ENCODE measurements around the gene GALNT9. TPM values are rescaled to one million over a fixed set of nuclear protein-coding genes. Genes with fewer than 3 reads are reported as not detected.

Gene GALNT9
- total RNA-seq, 4 donors from 2014 or later = 1.6 TPM; not detected in 3

DNA sequence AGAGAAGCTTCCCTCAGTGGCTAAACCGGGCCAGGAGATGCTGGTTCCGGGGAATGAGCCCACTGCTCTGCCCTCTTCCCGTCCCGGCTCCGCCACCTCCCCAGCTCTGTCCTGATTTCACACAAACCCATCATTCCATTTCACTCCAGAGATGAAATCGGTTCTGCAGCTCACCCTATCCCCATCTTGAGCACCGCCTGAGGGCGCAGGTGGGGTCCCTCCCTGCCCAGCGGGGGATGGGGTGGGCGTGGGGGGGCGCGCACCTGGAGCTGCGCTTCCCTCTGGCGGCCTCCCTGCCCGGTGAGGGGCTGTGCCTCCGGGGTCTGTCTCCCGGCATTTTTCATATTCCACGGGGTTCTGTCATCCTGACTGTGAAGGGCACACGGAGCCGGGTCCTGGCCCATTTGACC, 140.5 kb downstream of the GALNT9 start:
- no peak for DNase-seq (ENCODE audit: low spot score in 2 of 2)
- Histone ChIP-seq H3K4me1 (peaks cover 0 to 21% (median 7%) of the 10 kb centered on the region in 4 donors), H3K9me3 (peaks cover 0 to 31% (median 0%) of the 10 kb centered on the region in 4 donors), H3K27ac (peak overlapping the region; percentile 64 to 65 (median 65)), H3K27me3 (peaks cover 0 to 10% of the 10 kb centered on the region in 2 donors), H3K4me3 (peak overlapping the region; percentile 40 to 58 (median 51)), H3K36me3 (no peaks in the 10 kb centered on the region)
- no peak for TF ChIP-seq CTCF (IDR thresholded peaks at IDR 0.05)
- no peak for TF ChIP-seq POLR2A (IDR thresholded peaks at IDR 0.05)
- no peak for TF ChIP-seq EP300 (IDR thresholded peaks at IDR 0.05)
- 16 to 18% methylated on average over 15 to 19 of the region's 20 CpGs for WGBS, 2 donors

DNA sequence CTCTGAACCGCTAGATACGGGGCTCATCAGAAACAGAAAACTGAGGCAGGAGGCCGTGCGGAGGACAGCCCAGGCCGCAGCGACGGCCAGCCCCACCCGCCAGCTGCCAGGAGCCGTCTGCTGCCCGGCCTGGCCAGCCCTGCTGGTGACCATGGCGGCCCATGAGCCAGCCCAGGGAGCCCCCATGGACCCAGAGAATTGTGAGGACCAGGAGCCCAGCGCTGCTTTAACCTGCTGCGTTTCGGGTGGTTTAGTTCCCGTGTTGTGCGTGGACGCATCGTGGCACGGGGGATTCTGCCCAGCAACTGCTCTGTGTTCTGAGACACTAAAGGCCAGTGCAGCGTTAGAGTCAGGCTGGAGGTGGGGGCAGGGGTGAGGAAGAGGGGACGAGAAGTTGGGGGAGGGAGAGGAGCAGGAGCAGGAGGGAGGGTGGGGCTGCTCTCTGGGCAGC, 140.9 kb downstream of the GALNT9 start:
- TF ChIP-seq CTCF (IDR thresholded peaks at IDR 0.05) (no peak), POLR2A (IDR thresholded peaks at IDR 0.05) (no peak), EP300 (IDR thresholded peaks at IDR 0.05) (no peak)
- Histone ChIP-seq H3K9me3 (peaks cover 0 to 27% (median 0%) of the 10 kb centered on the region in 4 donors), H3K4me3 (no peak overlapping the region), H3K27ac (no peak overlapping the region), H3K4me1 (peaks cover 0 to 21% (median 7%) of the 10 kb centered on the region in 4 donors), H3K27me3 (peaks cover 0 to 9% of the 10 kb centered on the region in 2 donors), H3K36me3 (no peaks in the 10 kb centered on the region)
- 75 to 77% methylated on average over 11 to 14 of the region's 21 CpGs for WGBS, 2 donors
- DNase-seq (ENCODE audit: low spot score in 2 of 2) = no peak

- 84 to 87% methylated on average over 20 to 33 of the region's 35 CpGs for WGBS, 2 donors
- H3K36me3 ChIP-seq = no peaks in the 10 kb centered on the region
- no peak overlapping the region for H3K4me3 ChIP-seq
- H3K27ac ChIP-seq = no peak overlapping the region
- TF ChIP-seq CTCF (IDR thresholded peaks at IDR 0.05) (no peak), POLR2A (IDR thresholded peaks at IDR 0.05) (no peak), EP300 (IDR thresholded peaks at IDR 0.05) (no peak)
- peaks cover 0 to 21% (median 0%) of the 10 kb centered on the region in 4 donors for H3K9me3 ChIP-seq
- H3K27me3 ChIP-seq = peaks cover 0 to 9% of the 10 kb centered on the region in 2 donors
- peaks cover 0 to 21% (median 7%) of the 10 kb centered on the region in 4 donors for H3K4me1 ChIP-seq
- no peak for DNase-seq (ENCODE audit: low spot score in 2 of 2)
Measured at GRCh38 chr12:132187646-132188450, 141.5 kb downstream of the GALNT9 start.

GRCh38 chr12:132186857-132187620, 142.3 kb downstream of the GALNT9 start:
- Histone ChIP-seq H3K4me3 (peak overlapping the region in 1 of 4 donors; percentile 15), H3K36me3 (no peaks in the 10 kb centered on the region)

More at GRCh38 chr12:132186857-132187620, 142.3 kb downstream of the GALNT9 start:
- 81 to 85% methylated on average over 35 to 39 of the region's 39 CpGs for WGBS, 2 donors
- Histone ChIP-seq H3K27ac (no peak overlapping the region), H3K27me3 (peaks cover 0 to 9% of the 10 kb centered on the region in 2 donors), H3K4me1 (peaks cover 0 to 21% (median 7%) of the 10 kb centered on the region in 4 donors), H3K9me3 (peaks cover 0 to 21% (median 0%) of the 10 kb centered on the region in 4 donors)
- TF ChIP-seq CTCF (IDR thresholded peaks at IDR 0.05) (no peak), POLR2A (IDR thresholded peaks at IDR 0.05) (no peak), EP300 (IDR thresholded peaks at IDR 0.05) (no peak)
- DNase-seq (ENCODE audit: low spot score in 2 of 2) = no peak

All from tibial nerve (tissue), 4 donors.